ENCODE measurements around the gene MLH1. TPM values are rescaled to one million over a fixed set of nuclear protein-coding genes. Genes with fewer than 3 reads are reported as not detected.

The MLH1 gene
- total and polyA plus RNA-seq, 8 donors: 6.4 to 129 (median 24.4) TPM

DNA sequence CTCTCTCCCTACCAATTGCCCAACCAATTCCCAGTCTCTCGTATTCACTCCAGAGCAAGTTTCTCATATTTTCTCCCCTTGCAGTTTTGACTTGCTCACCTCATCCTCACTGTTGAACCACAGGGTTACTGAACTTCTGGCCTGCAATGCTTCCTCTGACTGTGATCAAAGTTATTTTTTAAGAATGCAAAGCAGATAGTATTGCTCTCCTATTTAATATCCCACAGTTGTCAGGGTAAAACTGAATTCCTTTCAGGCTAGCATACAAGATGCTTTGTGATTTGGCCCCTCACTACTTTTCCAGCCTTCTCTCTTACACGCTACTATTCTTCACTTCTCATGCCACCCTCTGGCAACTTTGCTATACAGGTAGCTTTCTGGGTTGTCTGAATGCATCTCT, 100.2 kb downstream of the MLH1 start:
- H3K27me3 ChIP-seq: no peaks in the 10 kb centered on the region
- H3K9me3 ChIP-seq: no peaks in the 10 kb centered on the region
- peaks cover 0 to 24% (median 12%) of the 10 kb centered on the region in 4 donors for H3K4me1 ChIP-seq
- TF ChIP-seq POLR2AphosphoS5 (IDR thresholded peaks at IDR 0.05) (no peak), POLR2A (IDR thresholded peaks at IDR 0.05) (no peak), EP300 (IDR thresholded peaks at IDR 0.05) (no peak)
- TF ChIP-seq, protein P1, sequence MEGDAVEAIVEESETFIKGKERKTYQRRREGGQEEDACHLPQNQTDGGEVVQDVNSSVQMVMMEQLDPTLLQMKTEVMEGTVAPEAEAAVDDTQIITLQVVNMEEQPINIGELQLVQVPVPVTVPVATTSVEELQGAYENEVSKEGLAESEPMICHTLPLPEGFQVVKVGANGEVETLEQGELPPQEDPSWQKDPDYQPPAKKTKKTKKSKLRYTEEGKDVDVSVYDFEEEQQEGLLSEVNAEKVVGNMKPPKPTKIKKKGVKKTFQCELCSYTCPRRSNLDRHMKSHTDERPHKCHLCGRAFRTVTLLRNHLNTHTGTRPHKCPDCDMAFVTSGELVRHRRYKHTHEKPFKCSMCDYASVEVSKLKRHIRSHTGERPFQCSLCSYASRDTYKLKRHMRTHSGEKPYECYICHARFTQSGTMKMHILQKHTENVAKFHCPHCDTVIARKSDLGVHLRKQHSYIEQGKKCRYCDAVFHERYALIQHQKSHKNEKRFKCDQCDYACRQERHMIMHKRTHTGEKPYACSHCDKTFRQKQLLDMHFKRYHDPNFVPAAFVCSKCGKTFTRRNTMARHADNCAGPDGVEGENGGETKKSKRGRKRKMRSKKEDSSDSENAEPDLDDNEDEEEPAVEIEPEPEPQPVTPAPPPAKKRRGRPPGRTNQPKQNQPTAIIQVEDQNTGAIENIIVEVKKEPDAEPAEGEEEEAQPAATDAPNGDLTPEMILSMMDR (IDR thresholded peaks at IDR 0.05): no peak
- DNase-seq: no peak
- H3K27ac ChIP-seq: no peak overlapping the region
- WGBS, 5 donors: 94 to 100% (median 100%) methylated on average over 2 of the region's 2 CpGs
- intact Hi-C loops (cut with DNase I; ENCODE audit: low total_unique reads): no loop called here
- H3K36me3 ChIP-seq: peaks cover 4 to 56% (median 44%) of the 10 kb centered on the region in 4 donors
- no peak overlapping the region for H3K4me3 ChIP-seq

DNA sequence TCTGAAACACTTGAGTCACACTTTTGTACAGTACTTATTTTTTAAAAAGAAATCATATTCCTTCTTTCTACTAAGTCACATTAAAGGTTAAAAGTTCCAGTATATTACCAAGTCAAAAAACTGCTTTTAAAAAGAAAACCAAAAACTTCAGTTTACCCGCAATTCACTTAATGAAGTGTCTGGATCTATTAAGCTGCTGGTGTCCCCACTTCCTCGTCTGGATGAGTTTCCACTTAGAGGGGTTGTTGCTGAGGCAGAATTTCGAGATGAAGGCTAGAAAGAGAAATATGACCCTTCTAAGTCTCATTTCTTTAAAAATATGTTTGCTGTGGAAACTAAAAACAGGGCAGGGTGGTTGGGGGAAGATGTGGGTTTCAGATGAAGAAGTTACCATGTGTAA, 101.3 kb downstream of the MLH1 start:
- Histone ChIP-seq H3K27ac (no peak overlapping the region), H3K4me1 (peaks cover 0 to 21% (median 11%) of the 10 kb centered on the region in 4 donors), H3K36me3 (peaks cover 4 to 53% (median 43%) of the 10 kb centered on the region in 4 donors), H3K4me3 (no peak overlapping the region), H3K27me3 (no peaks in the 10 kb centered on the region), H3K9me3 (no peaks in the 10 kb centered on the region)
- TF ChIP-seq POLR2A (IDR thresholded peaks at IDR 0.05): no peak
- TF ChIP-seq EP300 (IDR thresholded peaks at IDR 0.05): no peak
- TF ChIP-seq, protein P1 (IDR thresholded peaks at IDR 0.05): no peak
- TF ChIP-seq POLR2AphosphoS5 (IDR thresholded peaks at IDR 0.05): no peak
- intact Hi-C loops (cut with DNase I; ENCODE audit: low total_unique reads): no loop called here
- WGBS, 5 donors: 80 to 92% (median 88%) methylated on average over 3 of the region's 3 CpGs
- DNase-seq: no peak

DNA sequence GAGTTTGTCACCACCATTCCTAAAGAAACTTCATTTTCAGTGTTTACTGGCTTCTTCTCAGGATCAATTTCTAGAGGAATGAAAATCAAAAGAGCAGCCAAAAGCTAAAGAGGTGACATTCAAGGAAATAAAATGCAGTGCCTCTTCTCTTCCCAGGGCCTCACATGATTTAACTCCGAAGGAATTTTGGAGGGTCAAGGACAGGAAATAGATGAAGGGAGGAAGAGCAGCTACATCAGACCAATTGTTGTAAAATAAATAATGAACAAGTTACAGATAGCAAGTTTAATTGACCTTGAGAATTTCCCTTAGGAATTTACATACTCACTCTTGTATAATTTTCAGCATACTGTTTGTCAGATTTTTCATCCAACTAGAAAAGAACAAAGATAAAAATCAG, 103.0 kb downstream of the MLH1 start:
- intact Hi-C loops (cut with DNase I; ENCODE audit: low total_unique reads): no loop called here
- H3K27me3 ChIP-seq: no peaks in the 10 kb centered on the region
- TF ChIP-seq, protein P1 (IDR thresholded peaks at IDR 0.05): no peak
- TF ChIP-seq POLR2A (IDR thresholded peaks at IDR 0.05): no peak
- no peak for TF ChIP-seq EP300 (IDR thresholded peaks at IDR 0.05)
- no peak for TF ChIP-seq POLR2AphosphoS5 (IDR thresholded peaks at IDR 0.05)
- peaks cover 4 to 38% (median 28%) of the 10 kb centered on the region in 4 donors for H3K36me3 ChIP-seq
- H3K9me3 ChIP-seq: no peaks in the 10 kb centered on the region
- H3K4me1 ChIP-seq: peaks cover 0 to 21% (median 10%) of the 10 kb centered on the region in 4 donors
- no peak overlapping the region for H3K27ac ChIP-seq
- WGBS, 5 donors: 48 to 63% (median 55%) methylated on average over 1 of the region's 1 CpG
- no peak overlapping the region for H3K4me3 ChIP-seq
- peak in 1 of 2 donors; percentile 42 for DNase-seq

DNA sequence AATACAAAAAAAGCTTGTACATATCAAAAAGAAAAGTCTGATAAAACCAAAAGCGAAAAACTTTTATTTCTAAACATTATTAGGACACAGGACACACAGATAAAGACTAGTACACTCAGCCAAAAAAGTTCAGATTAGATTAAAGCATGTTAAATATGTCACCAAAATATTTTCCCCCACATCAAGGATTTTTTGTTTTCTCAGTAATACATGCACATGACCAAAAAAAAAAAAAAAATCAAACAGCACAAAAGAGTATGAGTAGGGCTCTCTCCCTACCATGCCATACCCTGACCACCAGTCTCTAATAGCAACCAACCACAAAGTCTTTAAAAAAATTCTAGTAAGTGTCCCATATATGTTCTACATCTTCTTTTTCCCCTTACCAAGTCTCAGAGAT, 103.7 kb downstream of the MLH1 start:
- intact Hi-C loops (cut with DNase I; ENCODE audit: low total_unique reads): no loop called here
- Histone ChIP-seq H3K4me1 (peaks cover 0 to 21% (median 10%) of the 10 kb centered on the region in 4 donors), H3K27me3 (no peaks in the 10 kb centered on the region), H3K27ac (no peak overlapping the region), H3K36me3 (peaks cover 4 to 35% (median 25%) of the 10 kb centered on the region in 4 donors), H3K9me3 (no peaks in the 10 kb centered on the region), H3K4me3 (no peak overlapping the region)
- no peak for TF ChIP-seq EP300 (IDR thresholded peaks at IDR 0.05)
- TF ChIP-seq POLR2A (IDR thresholded peaks at IDR 0.05): no peak
- TF ChIP-seq, protein P1 (IDR thresholded peaks at IDR 0.05): no peak
- no peak for TF ChIP-seq POLR2AphosphoS5 (IDR thresholded peaks at IDR 0.05)
- WGBS, 5 donors: 22 to 58% (median 26%) methylated on average over 1 of the region's 1 CpG
- DNase-seq: no peak
